IPS-11a (cell line): ENCODE data around the gene KRT76.
"Not testable (repeated sequence)": the region's sequence is repeated elsewhere in the genome, so short reads cannot be mapped to it uniquely, and the experiment has no call there.

ENCODE experiments used
- H3K4me3 ChIP-seq: one replicate; pipeline ENCODE4 v1.5.1; 2013; ENCODE audit warnings: low read depth, low read length, control low read depth

Gene KRT76

DNA sequence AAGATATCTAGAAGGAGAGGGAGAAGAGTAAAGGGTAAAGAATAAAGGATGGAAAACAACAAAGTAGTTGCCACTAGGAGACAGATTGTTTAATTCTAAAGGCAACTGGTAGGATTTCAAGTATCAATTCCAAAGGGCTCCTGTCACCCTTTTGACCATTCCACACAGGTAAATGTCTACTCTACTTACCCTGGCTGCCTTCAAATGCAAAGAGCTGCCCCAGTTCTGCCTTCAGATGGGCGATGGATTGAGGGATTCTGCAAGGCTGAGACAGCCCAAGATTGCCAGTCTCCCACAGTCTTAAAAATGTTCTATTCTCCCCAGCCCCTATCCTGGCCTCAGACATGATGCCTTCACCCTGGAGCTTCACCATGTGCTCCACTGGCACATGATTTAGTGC, 11.4 kb downstream of the KRT76 start:
- H3K4me3 ChIP-seq = no peak overlapping the region

GRCh38 chr12:52763991-52764390, 13.2 kb downstream of the KRT76 start:
- no peak overlapping the region for H3K4me3 ChIP-seq

GRCh38 chr12:52763036-52763659, 14.0 kb downstream of the KRT76 start:
- no peak overlapping the region for H3K4me3 ChIP-seq

GRCh38 chr12:52761802-52762201, 15.3 kb downstream of the KRT76 start:
- H3K4me3 ChIP-seq = no peak overlapping the region

DNA sequence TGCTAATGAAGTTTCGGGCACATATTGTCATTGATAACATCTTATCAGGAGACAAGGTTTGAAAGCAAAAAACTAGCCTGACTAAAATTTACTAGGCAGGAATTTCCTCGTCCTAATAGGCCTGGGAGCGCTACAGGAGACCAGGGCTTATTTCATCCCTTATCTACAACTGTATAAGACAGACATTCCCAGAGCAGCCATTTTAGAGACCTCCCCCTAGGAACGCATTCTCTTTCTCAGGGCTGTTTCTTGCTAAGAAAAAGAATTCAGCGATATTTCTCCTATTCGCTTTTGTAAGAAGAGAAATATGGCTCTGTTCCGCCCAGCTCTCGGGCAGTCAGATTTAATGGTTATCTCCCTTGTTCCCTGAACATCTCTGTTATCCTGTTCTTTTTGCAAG, 15.9 kb downstream of the KRT76 start:
- not testable (repeated sequence) for H3K4me3 ChIP-seq

DNA sequence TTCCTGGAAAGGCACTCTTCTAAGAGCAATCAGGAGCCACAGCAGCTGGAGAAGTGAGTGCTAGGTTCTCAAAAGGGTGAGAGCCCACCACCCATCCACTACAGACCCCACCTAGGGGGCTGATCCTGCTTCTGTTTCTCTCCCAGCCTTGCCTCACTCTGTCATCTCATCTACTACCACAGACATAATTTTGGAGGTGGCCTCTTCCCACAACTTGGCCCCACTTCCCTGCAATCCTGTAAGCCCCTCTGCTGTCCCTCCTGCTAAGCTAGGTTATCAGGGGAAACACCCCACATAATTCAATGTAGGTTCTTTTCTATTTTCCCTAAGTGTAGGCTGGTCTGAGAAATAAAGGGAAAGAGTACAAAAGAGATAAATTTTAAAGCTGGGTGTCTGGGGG, 16.5 kb downstream of the KRT76 start:
- H3K4me3 ChIP-seq = no peak overlapping the region

GRCh38 chr12:52759695-52760094, 17.4 kb downstream of the KRT76 start:
- H3K4me3 ChIP-seq = no peak overlapping the region

DNA sequence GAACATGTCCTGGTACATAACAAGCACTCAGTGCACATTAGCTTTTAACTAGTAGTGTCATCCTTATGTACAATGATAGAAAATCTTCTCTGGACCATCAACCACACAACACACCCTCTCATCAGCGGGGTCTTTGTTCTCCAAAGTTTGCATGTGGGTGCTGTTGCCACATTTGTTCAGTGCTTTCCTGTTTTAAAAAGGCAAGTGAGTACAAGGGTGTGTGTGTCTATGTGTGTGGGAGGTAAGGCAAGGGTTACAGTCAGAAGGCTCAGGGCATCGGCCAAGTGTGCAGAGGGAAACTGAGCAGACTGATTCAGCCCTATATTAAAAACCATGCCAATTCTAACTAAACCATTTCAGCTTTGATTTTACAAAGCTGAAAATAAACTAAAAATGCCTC, 17.9 kb downstream of the KRT76 start:
- H3K4me3 ChIP-seq = no peak overlapping the region

DNA sequence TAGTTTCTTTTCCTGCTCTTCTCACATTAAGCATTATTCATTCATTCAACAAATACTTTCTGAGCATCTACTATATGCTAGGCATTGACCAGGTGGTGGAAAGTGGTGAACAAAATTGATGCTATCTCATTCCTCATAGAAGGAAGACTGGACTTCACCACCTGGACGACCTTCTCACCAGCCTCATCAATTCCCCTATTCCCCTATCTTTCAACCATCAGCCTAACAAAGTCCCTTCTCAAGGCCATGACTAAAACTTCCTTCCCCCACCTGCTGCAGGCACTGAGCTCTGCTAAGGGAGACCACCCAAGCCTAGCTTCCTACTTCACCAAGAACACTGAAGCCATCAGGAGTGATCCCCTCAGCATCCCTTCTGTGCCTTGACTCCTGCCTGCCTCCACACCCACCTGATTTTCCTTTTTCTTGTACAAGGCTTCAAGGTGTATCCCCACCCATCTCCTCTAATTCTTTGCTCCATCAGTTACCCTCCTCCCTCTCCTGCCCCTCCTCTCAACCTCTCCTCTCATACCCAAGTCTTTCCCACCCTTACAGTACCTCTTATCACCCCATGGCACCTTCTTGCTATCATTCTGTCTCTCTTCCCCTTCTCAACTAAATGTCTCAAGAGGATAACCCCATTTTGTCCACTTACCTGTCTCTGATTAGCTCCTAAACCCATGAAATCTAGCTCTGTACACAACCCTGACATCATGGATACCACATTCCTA, 19.5 kb downstream of the KRT76 start:
- H3K4me3 ChIP-seq = no peak overlapping the region

- H3K4me3 ChIP-seq = no peak overlapping the region
These were observed 20.7 kb downstream of the KRT76 start for GRCh38 chr12:52756281-52756960.

GRCh38 chr12:52755533-52755932, 21.6 kb downstream of the KRT76 start:
- no peak overlapping the region for H3K4me3 ChIP-seq

- no peak overlapping the region for H3K4me3 ChIP-seq
These were observed 23.0 kb downstream of the KRT76 start for GRCh38 chr12:52754135-52754534.

DNA sequence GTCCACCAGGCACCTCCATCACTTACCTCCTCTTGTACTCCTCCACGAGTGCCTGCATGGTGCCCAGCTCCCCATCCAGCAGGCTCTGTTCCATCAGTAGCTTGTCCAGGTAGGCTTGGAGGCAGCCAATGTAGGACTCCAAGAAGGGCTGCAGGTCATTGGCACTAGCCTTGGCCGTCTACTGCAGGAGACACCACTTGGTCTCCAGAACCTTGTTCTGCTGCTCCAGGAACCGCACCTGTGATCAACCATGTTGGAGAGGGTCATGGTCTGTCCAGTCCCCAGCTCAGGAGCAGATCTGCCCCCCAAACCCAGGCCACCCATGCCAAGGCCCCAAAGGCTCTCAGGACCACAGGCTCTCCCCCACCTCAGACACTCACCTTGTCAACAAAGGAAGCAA, 23.9 kb downstream of the KRT76 start:
- H3K4me3 ChIP-seq = no peak overlapping the region

DNA sequence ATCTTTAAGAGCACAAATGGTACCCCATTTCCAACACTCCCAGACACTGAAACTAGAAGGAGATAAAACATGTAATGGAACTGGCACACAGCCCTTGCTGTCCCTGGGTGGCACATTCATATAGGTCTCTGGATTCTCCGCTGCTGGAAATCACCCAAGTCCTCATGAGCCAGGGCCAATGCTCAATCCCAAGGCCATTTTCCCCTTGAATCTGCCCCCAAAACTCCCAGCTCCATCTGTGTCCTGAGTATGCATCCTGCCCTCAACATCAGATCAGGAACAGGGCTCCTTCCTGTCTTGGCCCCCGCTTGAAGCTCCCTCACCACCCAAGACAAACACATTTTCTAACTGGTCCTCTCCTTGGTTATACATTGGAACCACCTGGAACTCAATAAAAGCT, 24.6 kb downstream of the KRT76 start:
- no peak overlapping the region for H3K4me3 ChIP-seq

DNA sequence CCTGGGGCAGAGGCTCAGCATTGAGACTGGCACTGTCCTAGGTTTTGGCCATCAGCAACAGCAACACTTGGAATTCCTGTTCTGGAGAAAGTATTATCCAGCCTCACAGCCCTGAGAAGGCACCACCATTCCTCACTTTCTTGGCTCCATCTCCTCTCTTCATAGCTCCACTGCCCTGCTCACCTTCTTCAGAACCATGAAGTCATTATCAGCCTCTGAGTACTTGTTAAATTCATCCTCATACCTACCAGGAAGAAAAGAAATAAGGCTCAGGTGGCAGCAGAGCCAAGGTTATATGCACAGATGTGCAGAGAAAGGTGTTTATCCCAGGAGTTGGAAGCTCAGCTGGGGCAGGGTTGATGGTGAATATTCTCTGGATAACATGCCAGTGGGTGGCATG, 25.4 kb downstream of the KRT76 start:
- H3K4me3 ChIP-seq = no peak overlapping the region

DNA sequence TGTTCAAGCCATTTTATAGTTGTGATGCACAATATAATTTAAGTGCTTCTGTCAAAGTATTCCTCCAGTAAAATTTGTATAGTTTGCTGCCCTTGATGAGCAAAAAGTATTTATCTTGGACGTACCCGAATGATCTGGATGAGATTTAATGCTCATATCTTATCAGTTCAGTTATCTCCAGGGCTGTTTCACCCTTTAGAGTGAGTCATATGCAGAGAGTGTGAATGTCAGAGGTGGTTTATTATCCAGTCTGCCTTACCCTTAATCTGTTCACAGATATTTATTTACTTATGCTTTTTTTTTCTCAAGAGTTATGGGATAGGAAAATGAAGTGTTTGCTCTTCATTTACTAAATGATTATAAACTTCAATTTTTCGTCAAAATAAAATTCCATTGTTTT, 26.6 kb downstream of the KRT76 start:
- H3K4me3 ChIP-seq = not testable (repeated sequence)

GRCh38 chr12:52749827-52750226, 27.3 kb downstream of the KRT76 start:
- no peak overlapping the region for H3K4me3 ChIP-seq

DNA sequence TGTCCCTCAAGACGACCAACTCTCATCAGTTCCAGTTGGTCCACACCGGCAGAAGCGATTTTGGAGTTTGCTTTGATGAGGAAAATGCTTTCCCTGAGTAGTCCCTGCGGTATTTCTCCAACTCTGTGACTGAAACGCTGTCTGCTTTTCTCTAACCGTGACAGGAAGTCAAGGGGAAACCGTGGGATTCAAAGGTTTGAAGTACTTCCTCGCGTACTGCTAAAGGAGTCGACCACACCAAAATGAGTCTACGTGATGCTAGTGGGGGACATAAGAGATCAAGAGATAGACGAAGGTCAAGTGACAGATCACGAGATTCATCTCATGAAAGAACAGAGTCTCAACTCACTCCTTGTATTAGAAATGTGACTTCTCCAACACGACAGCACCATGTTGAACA, 28.6 kb downstream of the KRT76 start:
- H3K4me3 ChIP-seq = no peak overlapping the region

DNA sequence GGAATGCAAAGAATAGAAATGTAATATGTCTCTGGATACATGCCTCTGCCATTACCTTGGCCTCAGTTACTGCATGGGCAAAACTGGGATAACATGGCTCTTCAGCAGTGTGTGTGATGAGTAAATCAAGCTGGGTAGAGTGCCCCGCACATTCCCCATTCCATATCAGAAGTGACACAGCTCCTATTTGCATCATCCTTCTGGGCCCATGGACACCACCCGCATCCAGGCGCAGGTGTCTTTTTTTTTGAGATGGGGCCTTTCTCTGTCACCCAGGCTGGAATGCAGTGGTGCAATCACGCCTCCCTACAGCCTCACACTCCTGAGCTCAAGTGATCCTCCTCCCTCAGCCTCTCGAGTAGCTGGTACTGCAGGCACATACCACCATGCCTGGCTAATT, 31.6 kb downstream of the KRT76 start:
- H3K4me3 ChIP-seq = no peak overlapping the region

- H3K4me3 ChIP-seq = no peak overlapping the region
These were observed 32.5 kb downstream of the KRT76 start for GRCh38 chr12:52744493-52745156.

DNA sequence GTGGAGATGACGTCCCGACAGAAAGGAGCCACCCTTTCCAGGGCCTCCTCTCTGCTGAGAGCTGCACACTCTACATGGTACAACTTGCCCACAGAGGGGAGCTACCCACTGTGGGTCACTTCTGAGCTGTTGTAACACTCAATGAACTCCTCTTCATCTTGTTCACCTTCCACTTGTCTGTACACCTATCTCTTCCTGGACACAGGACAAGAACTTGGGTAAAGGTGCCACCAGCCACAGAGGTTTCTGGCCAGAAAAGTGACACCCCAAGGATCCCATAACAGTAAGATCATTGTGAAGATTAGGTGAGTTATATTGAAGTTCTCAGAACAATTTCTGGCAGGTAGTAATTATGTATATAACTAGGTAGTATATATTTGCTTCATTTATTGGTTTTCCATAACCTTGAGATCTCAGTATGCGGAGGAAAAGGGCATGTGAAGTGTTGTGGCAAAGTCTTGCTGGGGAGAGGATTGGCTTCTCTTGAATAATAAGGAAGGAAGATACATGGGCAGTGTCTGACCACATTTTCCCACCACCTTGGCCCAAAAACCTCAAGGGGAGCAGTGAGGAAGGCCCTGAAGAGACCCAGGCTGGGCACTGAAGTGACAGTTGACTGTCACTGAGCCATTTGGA, 34.2 kb downstream of the KRT76 start:
- no peak overlapping the region for H3K4me3 ChIP-seq
